Inflammatory macrophage treated with lipopolysaccharide for 4 hours (primary cell): Measurements from ENCODE around the gene RET.
"Not testable (repeated sequence)": the region's sequence is repeated elsewhere in the genome, so short reads cannot be mapped to it uniquely, and the experiment has no call there.

Source experiments
- DNase-seq: peaks from one replicate; pipeline ENCODE4 v3.0.0-alpha.2; 2020

The RET gene

DNA sequence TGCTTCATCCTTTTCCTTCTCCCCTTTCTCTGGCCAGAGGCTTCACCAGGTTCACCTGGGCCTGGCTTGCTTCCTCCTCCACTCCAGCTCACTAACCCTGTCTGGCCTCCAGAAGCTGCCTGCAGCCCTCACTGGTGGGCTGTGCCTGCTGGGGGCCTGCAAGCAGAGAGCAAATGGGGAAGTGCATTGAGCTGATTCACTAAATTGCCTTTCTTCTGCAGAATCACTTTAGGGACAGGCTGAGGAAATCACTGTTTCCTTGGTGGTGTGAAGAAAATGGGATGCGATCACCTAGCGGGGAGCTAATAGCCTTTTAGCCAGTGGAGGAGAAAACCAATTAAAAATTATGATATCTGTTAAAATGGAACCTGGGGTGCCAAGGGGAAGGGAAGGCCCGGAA lies 3.0 kb downstream of the RET start:
- DNase-seq: no peak

DNA sequence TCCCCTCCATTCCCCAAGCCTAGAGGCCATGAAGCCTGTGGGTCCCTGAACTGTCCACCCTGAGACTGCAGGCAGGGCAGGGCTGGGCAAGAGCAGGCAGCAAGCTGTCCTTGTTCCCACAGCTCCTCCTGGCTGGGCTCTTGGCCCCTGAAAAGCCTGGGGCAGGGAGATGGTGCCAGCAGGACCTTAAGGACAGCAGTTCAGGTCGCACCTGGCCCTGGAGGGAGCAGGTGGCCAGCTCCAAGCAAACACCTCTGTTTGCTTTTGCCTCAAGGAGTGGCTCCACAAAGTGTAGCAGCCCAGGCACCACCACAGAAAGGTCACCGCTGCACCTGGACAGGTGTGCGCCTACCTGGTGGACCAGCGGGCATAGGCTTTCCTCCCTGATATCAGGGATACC lies 5.2 kb downstream of the RET start:
- DNase-seq: no peak

DNA sequence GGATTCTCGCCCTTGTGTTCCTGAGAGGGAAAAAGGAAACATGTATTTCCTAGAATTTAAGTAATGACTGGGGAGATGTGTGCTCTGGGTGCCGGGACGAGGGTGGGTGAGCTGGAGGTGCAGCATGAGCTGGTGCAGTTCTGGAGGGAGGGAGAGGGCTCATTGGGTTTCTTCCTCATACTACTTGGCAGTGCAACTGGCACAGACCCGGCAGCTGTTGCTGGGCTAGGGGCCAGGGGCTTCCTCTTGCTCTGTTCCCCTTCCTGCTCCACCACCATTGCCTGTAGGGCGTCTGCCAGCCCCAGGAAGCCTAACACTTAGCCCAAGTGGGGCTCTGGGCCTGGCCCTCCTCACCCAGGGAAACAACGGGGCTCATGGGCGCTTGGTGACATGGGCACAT lies 5.9 kb downstream of the RET start:
- no peak for DNase-seq

DNA sequence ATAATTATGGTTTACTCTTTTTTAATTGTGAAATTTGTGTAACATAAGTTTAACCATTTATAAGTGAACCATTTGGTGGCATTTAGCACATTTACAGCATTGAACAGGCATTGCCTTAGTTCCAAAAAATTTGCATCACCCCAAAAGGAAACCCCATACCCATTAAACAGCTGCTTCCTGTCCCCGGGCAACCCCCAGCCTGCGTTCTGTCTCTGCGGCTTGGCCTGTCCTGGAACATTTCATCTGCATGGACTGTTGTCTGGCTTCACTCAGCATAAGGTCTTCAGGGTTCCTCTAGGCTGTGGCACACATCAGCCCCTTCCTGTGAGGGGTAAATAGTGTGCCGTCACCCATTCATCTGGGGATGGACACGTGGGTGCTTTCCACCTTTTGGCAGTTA lies 6.9 kb downstream of the RET start:
- DNase-seq: no peak

DNA sequence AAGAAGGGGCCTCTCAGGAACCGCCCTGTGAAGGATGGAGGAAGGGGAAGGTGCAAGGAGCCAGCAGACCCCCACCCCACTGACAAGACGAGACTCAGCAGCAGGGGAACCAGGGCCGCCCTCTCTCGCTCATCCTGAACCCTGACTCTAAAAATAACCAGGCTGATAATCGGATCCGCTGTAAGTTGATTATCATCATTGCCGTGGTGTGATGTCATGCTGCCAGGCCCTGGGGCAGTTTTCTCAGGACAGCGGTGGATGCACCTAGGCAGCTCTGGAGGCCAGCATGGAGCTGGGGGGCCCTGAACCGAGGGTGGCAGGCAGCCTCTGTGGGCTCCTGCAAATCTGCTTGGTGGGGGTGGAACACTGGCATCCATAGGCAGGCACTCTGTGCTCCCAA lies 7.9 kb downstream of the RET start:
- no peak for DNase-seq

DNA sequence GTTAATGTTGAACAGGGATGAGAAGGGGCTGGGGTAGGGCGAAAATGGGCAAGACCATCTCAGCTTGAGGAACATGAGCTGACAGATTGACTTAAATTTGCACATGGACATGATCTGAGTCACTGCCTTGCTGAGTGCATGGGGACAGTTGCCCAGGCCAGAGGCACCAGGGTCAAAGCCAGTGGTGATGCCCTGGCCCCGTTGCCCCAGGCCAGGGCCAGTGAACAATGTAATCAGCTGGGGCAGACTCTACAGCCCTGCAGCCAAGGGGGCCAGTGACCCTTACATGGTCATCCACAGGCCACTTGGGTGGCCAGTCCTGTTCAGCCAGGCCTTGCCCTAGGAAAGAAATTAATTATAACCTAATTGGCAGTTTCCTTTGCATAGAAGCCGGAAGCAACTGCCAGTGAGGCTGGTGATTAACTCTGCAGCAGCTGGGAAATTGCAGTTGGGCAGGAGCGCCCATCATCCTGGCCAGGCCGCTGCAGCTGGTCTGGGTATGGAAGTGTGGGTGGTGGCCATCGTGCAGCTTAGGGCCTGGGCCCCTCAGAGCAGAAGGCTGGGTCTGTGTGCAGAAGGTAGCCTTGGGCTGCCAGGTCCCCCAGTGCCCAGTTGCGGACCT lies 9.6 kb downstream of the RET start:
- DNase-seq: no peak

DNA sequence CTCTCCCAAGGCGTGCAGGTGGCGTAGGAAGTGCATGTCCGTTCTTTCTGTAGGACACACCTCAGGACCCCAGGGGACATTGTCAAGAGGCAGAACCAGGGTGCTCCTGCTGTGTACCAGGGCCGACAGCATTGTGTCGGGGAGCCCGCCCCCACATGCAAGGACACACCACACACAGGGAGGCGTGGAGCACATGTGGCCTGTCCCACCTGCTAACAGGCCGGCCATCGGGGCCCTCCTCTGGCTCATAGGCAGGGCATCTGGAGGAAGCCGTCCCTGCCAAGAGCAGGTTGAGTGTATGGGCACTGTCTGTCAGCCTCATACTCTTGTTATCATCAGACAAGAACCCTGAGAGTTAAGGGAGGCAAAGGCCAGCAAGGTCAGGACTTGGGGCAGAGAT lies 12.7 kb downstream of the RET start:
- no peak for DNase-seq

DNA sequence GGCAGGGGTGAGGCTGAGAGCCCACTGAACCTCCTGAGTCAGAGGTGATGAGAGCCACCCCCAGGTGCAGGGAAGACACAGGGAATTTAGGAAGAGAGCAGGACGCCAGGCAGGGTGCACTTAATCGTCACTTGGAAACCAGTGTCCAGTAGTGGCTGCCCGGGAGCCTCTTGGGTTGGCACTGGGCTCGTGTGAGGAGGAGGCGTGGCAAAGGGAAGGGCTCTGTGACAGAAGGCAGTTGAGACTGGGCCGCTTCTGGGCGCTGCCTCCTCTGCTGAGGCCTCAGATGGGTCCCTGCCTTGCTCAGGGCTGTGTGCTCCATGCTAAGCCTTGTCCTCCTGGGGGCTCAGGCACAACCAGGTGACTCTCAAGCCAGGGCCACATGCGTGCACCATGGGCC lies 13.3 kb downstream of the RET start:
- no peak for DNase-seq

DNA sequence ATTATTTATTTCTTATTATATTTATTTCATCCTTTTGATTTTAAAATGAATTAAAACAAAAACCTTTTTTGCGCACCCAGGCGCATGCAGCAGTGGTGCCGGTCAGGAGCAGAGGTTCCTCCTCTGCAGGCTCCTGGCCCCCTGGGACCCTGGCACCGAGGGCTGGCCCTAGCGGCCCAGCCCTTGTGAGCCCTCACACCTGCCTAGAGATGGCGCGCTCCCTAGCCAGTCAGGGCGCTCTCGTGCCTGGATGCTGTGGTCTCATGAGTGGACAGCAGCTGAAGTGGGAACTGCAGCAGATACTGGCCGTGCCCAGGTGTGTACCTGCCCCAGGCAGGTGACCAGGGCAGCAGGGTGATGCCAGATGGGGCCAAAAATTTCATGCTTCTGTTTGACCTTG lies 13.8 kb downstream of the RET start:
- DNase-seq: no peak

DNA sequence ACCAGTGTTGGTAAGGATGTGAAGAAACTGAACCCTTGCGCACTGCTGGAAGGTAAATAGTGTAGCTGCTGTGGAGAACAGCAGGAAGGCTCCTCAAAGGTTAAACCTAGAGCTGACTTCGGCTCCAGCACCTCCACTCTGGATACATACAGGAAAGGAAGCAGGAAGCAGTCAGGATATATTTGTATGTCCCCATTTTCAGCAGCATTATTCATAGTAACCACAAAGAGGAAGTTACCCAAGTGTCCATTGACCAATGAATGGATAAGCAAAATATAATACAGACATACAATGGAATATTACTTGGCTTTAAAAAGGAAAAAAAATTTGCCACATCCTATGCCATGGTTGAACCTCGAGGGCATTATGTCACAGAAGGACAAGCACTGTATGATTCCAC lies 15.0 kb downstream of the RET start:
- peak; percentile 83 for DNase-seq

DNA sequence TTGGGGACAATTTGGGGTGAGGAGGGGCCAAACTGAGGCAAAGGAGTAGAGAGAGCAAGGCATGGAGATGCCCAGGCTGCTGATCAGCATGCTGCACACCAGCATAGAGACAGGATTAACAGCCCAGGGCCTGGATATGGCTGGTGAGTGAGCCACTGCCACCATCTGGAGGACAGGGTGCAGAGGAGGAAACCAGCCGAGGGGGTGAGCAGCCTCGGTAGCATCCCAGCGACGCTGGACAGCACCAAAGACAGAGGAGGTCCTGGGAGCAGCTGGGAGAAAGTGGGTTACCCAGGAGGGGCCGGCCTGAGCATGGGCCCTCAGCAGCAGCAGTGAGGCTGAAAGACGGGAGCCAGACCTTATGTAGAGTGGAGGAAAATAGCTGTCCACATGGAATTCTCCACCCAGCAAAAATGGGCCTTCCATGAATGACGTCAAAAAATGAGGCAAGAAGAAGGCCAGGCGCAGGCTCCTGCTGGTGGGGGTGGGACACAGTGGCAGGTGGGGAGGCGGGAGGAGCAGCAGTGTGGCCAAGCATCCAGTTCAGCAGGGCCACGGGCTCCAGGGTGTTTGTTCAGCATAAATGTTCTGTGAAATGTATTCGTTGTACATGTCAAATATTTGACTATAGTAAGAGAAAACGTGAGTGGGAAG lies 16.7 kb downstream of the RET start:
- DNase-seq: no peak

DNA sequence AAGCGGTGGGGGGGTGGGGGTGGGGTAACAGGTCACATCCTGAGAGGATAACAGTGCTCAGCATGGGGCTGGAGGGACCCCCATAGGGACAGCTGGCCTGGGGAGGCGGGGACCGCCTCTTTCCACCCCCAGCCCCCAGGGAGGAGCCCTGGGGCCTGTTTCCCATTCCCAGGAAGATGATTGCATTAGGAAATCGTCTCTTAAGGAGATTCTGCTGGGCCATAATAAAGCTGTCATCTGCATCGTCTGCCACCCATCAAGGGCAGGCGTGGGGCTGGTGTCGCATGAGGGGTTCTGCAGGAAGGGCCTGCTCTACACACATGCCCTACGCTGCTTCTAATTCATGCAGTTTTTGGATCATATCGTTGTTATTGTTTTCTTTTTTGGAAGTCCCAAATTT lies 17.2 kb downstream of the RET start:
- DNase-seq: no peak

DNA sequence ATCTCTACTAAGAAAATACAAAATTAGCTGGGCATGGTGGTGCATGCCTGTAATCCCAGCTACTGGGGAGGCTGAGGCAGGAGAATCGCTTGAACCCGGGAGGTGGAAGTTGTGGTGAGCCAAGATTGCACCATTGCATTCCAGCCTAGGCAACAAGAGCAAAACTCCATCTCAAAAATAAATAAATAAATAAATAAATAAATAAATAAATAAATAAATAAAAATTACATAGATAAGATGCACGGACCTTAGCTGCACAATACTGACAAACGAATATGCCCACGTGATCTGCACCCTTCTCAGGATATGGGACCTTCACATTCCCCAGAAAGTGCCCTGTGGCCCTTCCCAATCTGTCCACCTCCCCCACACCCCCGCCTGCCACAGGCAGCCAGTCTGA lies 22.5 kb downstream of the RET start:
- not testable (repeated sequence) for DNase-seq

DNA sequence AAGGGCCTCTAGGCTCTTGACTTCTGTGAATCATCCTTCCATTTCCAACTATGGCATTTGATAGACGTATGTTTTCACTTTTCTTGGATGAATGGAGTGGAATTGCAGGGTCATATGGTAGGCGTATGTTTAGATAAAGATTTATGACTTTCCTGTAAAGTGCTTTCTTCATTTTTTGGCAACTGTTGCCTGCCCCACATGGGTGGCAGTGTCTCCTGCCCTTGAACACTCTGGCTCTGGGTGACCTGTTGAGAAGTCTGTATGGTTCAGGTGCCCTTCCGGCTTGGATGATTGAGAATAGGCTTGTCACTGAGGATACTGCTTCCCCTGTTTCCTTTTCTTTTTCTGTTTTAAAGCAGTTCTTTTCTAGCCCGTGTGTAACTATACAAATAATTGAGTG lies 23.1 kb downstream of the RET start:
- DNase-seq: no peak

DNA sequence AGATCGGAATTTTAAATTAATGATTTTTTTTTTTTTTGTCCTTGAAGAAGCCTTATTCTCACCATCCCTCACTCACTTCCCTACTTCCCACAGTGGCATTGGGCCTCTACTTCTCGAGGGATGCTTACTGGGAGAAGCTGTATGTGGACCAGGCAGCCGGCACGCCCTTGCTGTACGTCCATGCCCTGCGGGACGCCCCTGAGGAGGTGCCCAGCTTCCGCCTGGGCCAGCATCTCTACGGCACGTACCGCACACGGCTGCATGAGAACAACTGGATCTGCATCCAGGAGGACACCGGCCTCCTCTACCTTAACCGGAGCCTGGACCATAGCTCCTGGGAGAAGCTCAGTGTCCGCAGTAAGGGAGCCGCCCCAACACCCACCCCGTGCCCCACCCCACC lies 23.5 kb downstream of the RET start:
- no peak for DNase-seq

DNA sequence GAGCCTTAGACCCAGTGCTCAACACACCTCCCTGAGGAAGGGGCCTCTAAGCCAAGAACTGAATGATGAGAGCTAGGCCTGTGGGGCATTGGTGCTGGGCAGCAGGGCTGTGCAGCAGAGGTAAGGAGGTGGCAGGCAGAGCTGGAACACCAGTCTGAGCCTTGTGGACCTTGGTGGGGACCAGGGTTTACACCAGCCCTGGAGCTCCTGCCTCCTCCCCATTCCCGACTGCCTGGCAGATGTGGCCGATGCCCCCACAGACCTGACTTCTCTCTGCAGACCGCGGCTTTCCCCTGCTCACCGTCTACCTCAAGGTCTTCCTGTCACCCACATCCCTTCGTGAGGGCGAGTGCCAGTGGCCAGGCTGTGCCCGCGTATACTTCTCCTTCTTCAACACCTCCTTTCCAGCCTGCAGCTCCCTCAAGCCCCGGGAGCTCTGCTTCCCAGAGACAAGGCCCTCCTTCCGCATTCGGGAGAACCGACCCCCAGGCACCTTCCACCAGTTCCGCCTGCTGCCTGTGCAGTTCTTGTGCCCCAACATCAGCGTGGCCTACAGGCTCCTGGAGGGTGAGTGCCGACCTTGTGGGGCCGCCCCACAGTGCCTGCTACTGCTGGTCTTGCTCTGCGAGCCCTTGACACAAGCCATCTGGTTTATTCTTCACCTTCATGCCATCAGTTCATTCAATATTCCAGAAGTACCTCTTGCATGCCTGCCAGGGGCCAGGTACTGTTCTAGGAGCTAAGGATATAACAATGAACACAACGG lies 25.4 kb downstream of the RET start:
- DNase-seq: no peak

DNA sequence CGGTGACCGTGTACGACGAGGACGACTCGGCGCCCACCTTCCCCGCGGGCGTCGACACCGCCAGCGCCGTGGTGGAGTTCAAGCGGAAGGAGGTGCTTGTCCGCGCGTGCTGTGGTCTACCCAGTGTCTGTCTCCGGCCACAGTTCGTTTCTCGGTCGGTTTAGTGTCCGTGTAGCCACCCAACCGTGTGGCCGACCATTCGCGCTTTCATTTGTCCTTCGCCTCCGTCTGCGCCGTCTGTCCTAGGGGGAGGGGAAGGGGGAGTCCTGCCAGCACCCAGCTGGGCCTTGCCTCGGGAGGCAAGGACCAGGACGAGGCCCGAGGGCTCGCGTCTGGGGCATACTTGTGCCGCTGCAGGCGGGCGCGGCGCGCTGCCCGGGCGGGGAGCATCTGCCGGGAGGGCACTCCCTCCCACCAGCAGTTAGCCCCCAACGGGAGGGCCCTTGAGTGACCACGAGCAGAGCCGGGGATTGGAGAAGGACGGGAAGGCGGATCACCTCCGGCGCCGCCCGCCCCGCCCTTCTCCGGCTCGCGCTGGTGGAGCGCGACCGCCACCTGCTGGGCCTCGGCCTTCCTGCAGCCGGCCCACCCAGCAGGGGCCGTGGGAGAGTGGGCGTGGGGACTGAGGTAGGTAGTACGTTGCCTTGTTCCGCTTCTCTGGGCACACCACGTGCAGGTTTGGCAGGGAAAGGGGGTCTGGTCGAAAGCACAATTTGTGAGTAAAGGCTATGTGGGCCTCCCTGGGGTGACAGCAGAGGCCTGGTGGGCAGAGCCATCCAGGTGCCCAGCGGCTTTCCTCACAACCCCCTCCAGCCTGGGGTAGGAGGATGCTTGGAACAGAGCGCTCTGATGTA lies 28.5 kb downstream of the RET start:
- DNase-seq: peak; percentile 73

DNA sequence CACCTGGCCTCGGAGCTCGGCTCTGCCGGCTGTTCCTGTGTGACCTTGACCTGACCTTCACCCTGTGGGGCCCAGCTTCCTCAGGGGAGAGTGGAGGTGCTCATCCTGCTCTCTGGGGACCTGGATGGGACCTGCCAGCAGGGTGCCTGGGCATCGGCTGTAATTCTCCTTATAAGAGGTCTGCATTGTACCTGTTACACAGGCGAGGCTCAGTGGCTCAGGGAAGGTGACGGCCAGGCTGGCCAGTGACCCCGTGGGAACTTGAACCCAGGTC lies 29.0 kb downstream of the RET start:
- no peak for DNase-seq

DNA sequence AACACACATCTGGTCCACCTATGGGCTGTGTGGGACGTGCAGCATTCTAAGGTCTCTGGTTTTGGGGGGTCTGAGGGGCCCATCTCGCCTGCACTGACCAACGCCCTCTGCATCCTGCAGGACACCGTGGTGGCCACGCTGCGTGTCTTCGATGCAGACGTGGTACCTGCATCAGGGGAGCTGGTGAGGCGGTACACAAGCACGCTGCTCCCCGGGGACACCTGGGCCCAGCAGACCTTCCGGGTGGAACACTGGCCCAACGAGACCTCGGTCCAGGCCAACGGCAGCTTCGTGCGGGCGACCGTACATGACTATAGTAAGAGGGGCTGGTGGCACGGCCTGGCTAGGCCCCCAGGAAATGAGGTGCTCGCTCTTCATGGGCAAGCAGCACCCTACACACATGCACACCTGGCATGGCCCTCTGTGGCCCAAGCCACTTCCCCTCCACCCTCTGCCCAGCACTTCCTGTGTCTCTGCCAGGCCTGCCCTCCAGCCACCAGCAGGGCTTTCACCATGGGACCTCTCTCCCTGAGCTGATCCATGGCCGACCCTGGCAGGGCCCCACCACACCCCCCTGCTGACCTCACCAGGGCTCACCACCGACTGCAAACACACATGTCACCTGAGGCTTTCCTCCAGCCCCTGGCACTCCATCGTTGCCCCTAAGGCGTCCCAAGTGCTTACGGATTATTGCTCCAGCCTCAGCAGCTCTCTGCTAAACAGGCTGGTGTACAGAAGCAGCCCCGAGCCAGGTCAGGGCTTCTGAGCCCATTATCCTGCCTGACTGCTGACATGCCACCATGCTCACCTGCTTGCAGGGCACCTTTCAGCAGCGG lies 29.6 kb downstream of the RET start:
- no peak for DNase-seq

DNA sequence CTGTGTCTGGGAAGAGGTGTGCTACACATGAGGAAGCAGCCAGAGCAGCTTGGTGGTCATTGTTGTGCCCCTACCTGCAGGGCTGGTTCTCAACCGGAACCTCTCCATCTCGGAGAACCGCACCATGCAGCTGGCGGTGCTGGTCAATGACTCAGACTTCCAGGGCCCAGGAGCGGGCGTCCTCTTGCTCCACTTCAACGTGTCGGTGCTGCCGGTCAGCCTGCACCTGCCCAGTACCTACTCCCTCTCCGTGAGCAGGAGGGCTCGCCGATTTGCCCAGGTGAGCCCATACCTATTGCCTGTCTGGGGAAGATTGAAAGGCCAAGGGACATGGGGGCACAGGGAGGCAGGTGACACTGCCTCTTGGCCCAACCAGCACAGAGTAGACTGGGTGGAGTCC lies 32.1 kb downstream of the RET start:
- DNase-seq: no peak

DNA sequence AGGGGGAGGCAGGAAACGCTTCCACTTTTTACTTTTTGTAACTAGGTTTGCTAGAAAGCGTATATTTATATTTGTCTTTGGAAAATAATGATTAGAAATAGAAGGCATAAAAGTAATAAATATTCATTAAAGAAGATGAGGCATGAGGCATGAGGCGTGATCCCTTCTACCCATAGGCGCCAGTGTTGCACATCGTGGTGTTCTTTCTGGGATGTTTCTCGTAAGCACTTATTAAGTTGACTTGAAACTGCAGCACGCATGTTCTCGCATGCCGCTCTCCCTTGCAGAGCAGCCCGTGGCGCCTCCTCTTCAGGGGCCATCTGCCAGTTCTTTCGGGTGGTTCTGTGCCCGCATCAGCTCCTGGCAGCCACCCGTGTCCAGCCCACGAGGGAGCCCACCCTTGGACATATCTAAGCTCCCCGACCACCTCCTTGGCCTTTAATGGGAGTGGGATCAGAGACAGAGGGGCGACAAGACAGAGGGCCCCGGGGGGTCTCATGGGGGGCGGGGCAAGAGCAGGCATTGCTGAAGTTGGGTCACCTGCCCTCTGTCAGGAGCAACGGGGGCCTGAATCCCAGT lies 32.9 kb downstream of the RET start:
- DNase-seq: no peak

DNA sequence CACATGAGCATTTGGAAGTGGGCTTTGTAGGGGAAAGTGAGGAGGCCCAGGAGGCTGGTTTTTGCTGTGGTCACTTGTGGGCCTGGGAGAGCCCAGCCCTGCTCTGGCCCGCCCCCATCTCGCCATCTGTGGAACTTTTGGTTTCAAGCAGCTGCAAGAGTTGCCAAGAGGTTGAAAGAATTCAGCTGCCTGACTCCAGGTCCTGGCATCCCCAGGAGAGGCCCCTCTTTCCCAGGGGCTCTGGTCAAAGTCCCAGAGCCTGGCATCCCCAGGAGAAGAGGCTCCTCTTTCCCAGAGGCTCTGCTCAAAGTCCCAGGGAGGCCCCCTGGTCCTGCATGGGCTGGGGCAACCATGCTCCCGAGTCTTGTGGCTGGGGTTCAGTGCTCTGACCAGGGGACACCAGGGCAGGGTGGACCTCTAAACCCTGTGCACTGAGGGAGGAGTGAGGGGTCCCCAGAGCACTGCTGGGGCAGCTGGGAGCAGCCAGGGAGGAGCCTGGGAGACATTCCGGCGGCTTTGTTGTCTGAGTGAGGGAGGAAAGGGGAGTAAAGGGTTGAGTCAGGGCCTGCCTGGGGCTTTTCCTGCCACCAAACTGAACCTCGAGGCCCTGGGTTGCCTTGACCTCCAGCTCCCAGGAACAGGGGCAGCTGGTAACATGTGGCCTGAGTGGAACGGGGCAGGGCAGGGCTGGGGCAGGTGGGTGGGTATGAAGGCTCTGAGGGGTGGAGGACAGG lies 33.6 kb downstream of the RET start:
- peak; percentile 68 for DNase-seq
